Glomerular visceral epithelial cell (primary cell): ENCODE data around the gene RPTOR.

Experiments used
- DNase-seq: peaks from one replicate; pipeline ENCODE4 v3.0.0-alpha.2; 2016; ENCODE audit errors: extremely low spot score

The RPTOR gene

GRCh38 chr17:80847496-80848230 lies 303.0 kb downstream of the RPTOR start:
- no peak for DNase-seq

- no peak for DNase-seq
These were observed 303.9 kb downstream of the RPTOR start for GRCh38 chr17:80848449-80849102.

- no peak for DNase-seq
These were observed 304.5 kb downstream of the RPTOR start for GRCh38 chr17:80849119-80849518.

- no peak for DNase-seq
These were observed 305.5 kb downstream of the RPTOR start for GRCh38 chr17:80850109-80850508.

GRCh38 chr17:80850817-80851216 lies 306.2 kb downstream of the RPTOR start:
- DNase-seq, result no peak

- DNase-seq, result no peak
These were observed 306.8 kb downstream of the RPTOR start for GRCh38 chr17:80851277-80851925.

GRCh38 chr17:80852476-80853015 lies 307.9 kb downstream of the RPTOR start:
- DNase-seq, result no peak

- no peak for DNase-seq
These were observed 308.4 kb downstream of the RPTOR start for GRCh38 chr17:80853076-80853475.

- no peak for DNase-seq
These were observed 309.6 kb downstream of the RPTOR start for GRCh38 chr17:80854220-80854619.

GRCh38 chr17:80855196-80855947 lies 310.7 kb downstream of the RPTOR start:
- no peak for DNase-seq

- DNase-seq, result peak; percentile 92
These were observed 311.6 kb downstream of the RPTOR start for GRCh38 chr17:80855948-80856862.

GRCh38 chr17:80856863-80857755 lies 312.5 kb downstream of the RPTOR start:
- DNase-seq, result peak; percentile 10

- DNase-seq, result no peak
These were observed 313.1 kb downstream of the RPTOR start for GRCh38 chr17:80857756-80858171.

- DNase-seq, result no peak
These were observed 313.8 kb downstream of the RPTOR start for GRCh38 chr17:80858301-80859001.

GRCh38 chr17:80859002-80859941 lies 314.6 kb downstream of the RPTOR start:
- DNase-seq, result peak; percentile 94

GRCh38 chr17:80860101-80860671 lies 315.5 kb downstream of the RPTOR start:
- DNase-seq, result no peak

- no peak for DNase-seq
These were observed 316.2 kb downstream of the RPTOR start for GRCh38 chr17:80860703-80861417.
